Thoracic aorta (tissue), 2 donors: Measurements from ENCODE around the gene ASTN1. TPM values are rescaled to one million over a fixed set of nuclear protein-coding genes. Genes with fewer than 3 reads are reported as not detected.

Experiments
- ATAC-seq: fragments of 150-250 bp; one replicate; pipeline ENCODE4 v1.8.0; 2017; ENCODE audit warnings: low read depth; ENCODE audit not compliant: insufficient number of reproducible peaks, low FRiP score
- DNase-seq: peaks from one replicate; pipeline ENCODE4 v3.0.0-alpha.2; 2020; ENCODE audit warnings: low spot score
- H3K27ac ChIP-seq, 2 donors: fragments of 200-600 bp; sonication (generic); 1 replicate in 1 of 2; 2 replicates in 1 of 2; pipeline ENCODE4 v1.5.1; 2016; ENCODE audit warnings: mild to moderate bottlenecking in 2 of 2, moderate library complexity in 2 of 2
- H3K27me3 ChIP-seq: fragments of 200-600 bp; sonication (generic); replicated peaks from 2 replicates; pipeline ENCODE4 v1.6.0; 2016; ENCODE audit warnings: mild to moderate bottlenecking; ENCODE audit not compliant: insufficient read depth
- H3K36me3 ChIP-seq: fragments of 200-600 bp; sonication (generic); one replicate; pipeline ENCODE4 v1.5.1; 2016
- H3K4me1 ChIP-seq, 2 donors: fragments of 200-600 bp; sonication (generic); 1 replicate in 1 of 2; 2 replicates in 1 of 2; pipeline versions ENCODE4 v1.5.1 to v1.6.0; 2016; ENCODE audit warnings: low read depth in 2 of 2, mild to moderate bottlenecking in 1 of 2; ENCODE audit not compliant: control insufficient read depth in 1 of 2
- H3K4me3 ChIP-seq: fragments of 200-600 bp; sonication (generic); 2 replicates; pipeline ENCODE4 v1.5.1; 2016; ENCODE audit warnings: mild to moderate bottlenecking
- H3K9me3 ChIP-seq: fragments of 200-600 bp; sonication (generic); 2 replicates; pipeline ENCODE4 v1.5.1; 2016
- total RNA-seq, 2 donors: library from RNA; depleted of rRNA; stranded (reverse); fragments of >200 nt; gene quantifications; one replicate each; pipeline versions ENCODE4 v1.1.0 to v1.2.3, GENCODE V29; 2016
- TF ChIP-seq, protein P1 (sequence below): fragments of 200-600 bp; sonication (generic); IDR thresholded peaks from one replicate; pipeline ENCODE4 v1.5.1; 2019; ENCODE audit warnings: antibody characterized with exemption

Gene ASTN1
- total RNA-seq, 2 donors from 2014 or later: 0.41 to 0.42 TPM

DNA sequence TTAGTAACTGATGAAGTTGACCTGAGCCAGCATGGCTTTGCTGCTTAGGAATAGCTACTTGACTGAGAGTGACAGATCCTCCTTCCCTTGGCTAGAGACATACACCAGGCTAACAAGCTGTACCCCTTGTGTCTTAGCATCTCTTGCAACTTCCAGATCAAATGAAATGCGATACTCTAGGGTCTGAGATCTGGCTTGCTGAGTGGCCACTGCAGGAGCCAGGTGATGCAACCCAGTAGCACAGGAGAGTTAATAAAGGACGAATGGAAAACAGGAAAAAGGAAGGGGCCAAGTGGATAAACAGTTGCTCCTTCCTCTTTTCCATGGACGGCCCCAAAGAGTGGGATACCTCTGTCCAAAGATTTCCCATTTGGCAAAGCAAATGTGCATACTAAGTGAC lies 38.2 kb downstream of the ASTN1 start:
- Histone ChIP-seq H3K27ac (no peak overlapping the region), H3K4me3 (no peak overlapping the region), H3K27me3 (no peaks in the 10 kb centered on the region), H3K9me3 (no peaks in the 10 kb centered on the region), H3K4me1 (no peaks in the 10 kb centered on the region), H3K36me3 (no peaks in the 10 kb centered on the region)
- DNase-seq (no peak), ATAC-seq (no peak)
- TF ChIP-seq, protein P1, sequence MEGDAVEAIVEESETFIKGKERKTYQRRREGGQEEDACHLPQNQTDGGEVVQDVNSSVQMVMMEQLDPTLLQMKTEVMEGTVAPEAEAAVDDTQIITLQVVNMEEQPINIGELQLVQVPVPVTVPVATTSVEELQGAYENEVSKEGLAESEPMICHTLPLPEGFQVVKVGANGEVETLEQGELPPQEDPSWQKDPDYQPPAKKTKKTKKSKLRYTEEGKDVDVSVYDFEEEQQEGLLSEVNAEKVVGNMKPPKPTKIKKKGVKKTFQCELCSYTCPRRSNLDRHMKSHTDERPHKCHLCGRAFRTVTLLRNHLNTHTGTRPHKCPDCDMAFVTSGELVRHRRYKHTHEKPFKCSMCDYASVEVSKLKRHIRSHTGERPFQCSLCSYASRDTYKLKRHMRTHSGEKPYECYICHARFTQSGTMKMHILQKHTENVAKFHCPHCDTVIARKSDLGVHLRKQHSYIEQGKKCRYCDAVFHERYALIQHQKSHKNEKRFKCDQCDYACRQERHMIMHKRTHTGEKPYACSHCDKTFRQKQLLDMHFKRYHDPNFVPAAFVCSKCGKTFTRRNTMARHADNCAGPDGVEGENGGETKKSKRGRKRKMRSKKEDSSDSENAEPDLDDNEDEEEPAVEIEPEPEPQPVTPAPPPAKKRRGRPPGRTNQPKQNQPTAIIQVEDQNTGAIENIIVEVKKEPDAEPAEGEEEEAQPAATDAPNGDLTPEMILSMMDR: no peak

DNA sequence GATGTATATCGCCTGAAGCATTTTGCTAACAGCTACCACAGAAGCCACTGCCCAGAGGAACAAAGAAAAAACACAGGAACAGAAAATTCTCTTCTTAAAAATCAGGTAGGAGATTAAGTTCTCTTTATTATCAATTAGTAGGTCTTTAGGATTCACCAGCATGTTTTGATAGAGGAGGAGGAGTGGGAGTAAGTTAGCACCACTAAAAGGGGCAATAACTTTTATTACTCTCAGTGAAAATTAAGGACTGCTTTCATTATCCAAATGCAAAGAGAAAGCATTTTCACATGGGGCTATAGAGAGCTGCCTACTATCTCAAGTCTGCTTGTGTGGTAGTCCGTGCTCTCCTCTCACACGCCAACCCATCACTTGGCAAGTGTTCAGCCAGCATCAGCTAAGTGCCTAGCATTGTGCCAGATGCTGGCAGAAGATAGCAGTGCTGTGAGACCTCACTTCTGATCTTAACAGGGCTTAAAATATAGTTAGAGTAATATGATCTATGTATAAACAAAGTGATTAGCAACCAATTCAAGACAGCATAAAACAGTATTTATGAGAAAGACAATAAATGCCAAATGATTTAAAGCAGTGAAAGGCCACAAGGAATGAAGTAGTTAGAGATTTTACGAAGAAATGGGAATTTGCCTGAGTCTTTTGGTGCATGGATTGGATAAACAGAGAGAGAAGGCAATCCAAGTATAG lies 39.8 kb downstream of the ASTN1 start:
- no peaks in the 10 kb centered on the region for H3K9me3 ChIP-seq
- TF ChIP-seq, protein P1: no peak
- no peak overlapping the region for H3K4me3 ChIP-seq
- DNase-seq (no peak), ATAC-seq (no peak)
- no peaks in the 10 kb centered on the region for H3K4me1 ChIP-seq
- no peak overlapping the region for H3K27ac ChIP-seq
- H3K36me3 ChIP-seq: no peaks in the 10 kb centered on the region
- H3K27me3 ChIP-seq: no peaks in the 10 kb centered on the region

- Histone ChIP-seq H3K9me3 (no peaks in the 10 kb centered on the region), H3K27me3 (no peaks in the 10 kb centered on the region), H3K36me3 (no peaks in the 10 kb centered on the region), H3K4me3 (no peak overlapping the region), H3K27ac (no peak overlapping the region), H3K4me1 (no peaks in the 10 kb centered on the region)
- no peak for DNase-seq
- TF ChIP-seq, protein P1: no peak
- ATAC-seq: no peak
Measured at GRCh38 chr1:177122461-177123251, 41.9 kb downstream of the ASTN1 start.

- TF ChIP-seq, protein P1: no peak
- H3K36me3 ChIP-seq: no peaks in the 10 kb centered on the region
- H3K4me1 ChIP-seq: no peaks in the 10 kb centered on the region
- no peaks in the 10 kb centered on the region for H3K27me3 ChIP-seq
- H3K27ac ChIP-seq: no peak overlapping the region
- ATAC-seq: no peak
- no peak overlapping the region for H3K4me3 ChIP-seq
- DNase-seq: no peak
- H3K9me3 ChIP-seq: no peaks in the 10 kb centered on the region
Measured at GRCh38 chr1:177119311-177119710, 45.2 kb downstream of the ASTN1 start.

DNA sequence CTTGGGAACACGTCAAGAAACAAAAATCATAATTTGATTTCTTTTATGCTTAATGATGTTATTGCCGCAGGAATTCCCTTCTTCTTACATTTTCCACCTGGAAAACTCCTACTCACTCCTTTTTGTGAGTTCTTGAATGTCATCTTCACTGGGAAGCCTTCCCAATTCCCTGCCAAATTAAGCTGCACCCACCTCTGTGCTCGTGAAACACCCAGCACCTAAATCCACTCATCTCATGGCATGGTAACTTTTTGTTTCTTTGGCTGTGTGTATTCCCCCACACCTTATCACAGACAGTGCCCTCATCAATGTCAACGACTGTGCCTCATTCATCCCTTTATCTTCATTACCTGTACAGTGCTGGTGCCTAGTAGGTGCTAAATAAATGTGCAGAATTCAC lies 45.6 kb downstream of the ASTN1 start:
- no peak for DNase-seq
- Histone ChIP-seq H3K9me3 (no peaks in the 10 kb centered on the region), H3K4me3 (no peak overlapping the region), H3K27me3 (no peaks in the 10 kb centered on the region), H3K36me3 (no peaks in the 10 kb centered on the region), H3K27ac (no peak overlapping the region), H3K4me1 (no peaks in the 10 kb centered on the region)
- no peak for ATAC-seq
- TF ChIP-seq, protein P1: no peak
